ENCODE measurements around the gene CCDC146.
"Not testable (repeated sequence)": the region's sequence is repeated elsewhere in the genome, so short reads cannot be mapped to it uniquely, and the experiment has no call there.

Gene CCDC146

DNA sequence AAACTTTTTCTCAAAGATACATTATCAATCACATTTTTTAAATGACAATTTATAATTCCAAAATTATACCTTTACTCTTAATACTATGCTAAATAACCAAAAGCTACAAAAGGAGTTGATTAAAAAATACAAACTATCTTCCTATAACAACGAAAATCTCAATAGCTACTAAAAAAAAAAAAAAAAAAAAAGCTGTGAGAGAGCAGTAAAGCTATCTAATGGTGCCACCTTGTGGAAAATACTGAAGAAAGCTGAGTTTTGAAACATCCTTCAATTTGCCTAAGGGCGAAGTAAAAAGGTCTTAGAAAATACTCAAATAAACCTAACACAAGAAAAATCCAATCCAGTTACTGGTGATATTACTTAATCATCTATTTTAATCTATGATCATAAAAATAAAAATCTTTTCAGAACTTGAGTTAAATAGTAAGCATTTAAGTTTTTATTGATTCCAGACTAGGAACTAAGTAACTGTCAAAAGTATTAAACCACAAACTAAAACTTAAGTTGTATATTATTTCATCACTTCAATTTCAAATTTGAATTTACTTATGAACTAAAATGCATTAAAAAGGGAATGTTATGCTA is 9.6 kb upstream of the CCDC146 start:
- DNase-seq (ENCODE audit: low spot score); POLR2A ChIA-PET (ENCODE audit: low non-redundant PET); H3K27ac ChIP-seq: not testable (repeated sequence)
- CTCF ChIA-PET, result interaction anchor here (0.6 to 0.7 kb wide), 2 partner anchors 300 to 357 kb away, joined by 3 read pairs; no protein-coding TSS in a partner anchor
- TF ChIP-seq CTCF (conservative IDR thresholded peaks at IDR 0.05; ENCODE audit: low read depth), result peak; percentile 45; the same call in 1 of the 2 replicates

- POLR2A ChIA-PET (ENCODE audit: low non-redundant PET); H3K27ac ChIP-seq; DNase-seq (ENCODE audit: low spot score); CTCF ChIA-PET: not testable (repeated sequence)
Observed at GRCh38 chr7:77125486-77125885, 3.1 kb downstream of the CCDC146 start.

GRCh38 chr7:77127009-77127408 is 4.6 kb downstream of the CCDC146 start:
- CTCF ChIA-PET; DNase-seq (ENCODE audit: low spot score); POLR2A ChIA-PET (ENCODE audit: low non-redundant PET); H3K27ac ChIP-seq: not testable (repeated sequence)

DNA sequence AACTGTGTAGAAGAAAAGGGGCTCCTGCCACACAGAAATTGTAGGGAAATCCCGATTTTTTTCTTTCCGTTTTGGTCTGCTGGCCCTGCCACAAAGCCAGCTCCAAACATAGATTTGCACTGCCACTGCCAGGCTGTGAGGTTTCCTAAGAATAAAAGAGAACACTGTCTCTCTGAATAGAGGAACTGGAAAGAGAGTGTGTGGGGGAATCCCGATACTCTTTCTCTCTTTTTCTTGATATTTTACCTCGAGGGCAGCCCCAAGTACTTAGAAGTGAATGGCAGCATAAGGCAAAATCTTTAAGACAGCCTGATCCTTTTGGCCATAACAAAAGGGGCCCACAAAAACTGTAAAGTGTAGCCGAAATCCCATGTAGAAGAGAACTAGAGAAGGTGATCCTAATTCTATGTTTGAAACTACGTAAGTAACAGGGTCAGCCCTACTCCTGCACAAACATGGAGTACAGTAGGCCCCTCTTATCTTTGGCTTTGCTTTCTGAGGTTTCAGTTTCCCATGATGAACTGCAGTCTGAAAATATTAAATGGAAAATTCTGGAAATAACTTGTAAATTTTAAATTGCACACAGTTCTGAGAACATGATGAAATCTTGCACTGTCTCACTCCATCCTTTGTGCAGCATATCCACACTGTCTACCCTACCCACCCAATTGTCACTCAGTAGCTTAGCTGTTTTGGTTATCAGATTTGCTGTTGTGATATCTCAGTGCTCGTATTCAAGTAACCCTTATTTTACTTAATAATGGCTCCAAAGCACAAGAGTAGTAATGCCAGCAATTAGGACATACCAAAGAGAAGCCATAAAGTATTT is 6.4 kb downstream of the CCDC146 start:
- POLR2A ChIA-PET (ENCODE audit: low non-redundant PET); H3K27ac ChIP-seq; DNase-seq (ENCODE audit: low spot score); CTCF ChIA-PET: not testable (repeated sequence)

- H3K27ac ChIP-seq; CTCF ChIA-PET; POLR2A ChIA-PET (ENCODE audit: low non-redundant PET): not testable (repeated sequence)
Observed at GRCh38 chr7:77131781-77132180, 9.4 kb downstream of the CCDC146 start.

GRCh38 chr7:77138668-77139067 is 16.3 kb downstream of the CCDC146 start:
- DNase-seq (ENCODE audit: low spot score); H3K27ac ChIP-seq; CTCF ChIA-PET; POLR2A ChIA-PET (ENCODE audit: low non-redundant PET): not testable (repeated sequence)

More at GRCh38 chr7:77131781-77132180, 9.4 kb downstream of the CCDC146 start:
- DNase-seq (ENCODE audit: low spot score), result not testable (repeated sequence)

DNA sequence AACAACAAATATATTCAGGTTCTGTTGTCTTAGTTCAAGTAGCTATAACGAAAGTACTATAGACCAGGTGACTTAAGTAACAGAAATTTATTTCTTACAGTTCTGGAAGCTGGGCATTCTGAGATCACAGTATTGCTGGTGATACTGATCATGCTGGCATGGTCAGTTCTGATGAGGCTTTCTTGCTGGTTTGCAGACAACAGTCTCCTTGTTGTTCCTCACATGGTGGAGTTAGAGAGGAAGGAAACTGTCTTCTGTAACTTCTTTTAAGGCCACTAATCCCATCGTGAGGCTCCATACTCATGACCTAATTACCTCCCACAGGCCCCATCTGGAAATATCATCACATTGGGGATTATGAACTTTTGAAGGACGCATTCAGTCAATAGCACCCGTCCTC is 17.9 kb downstream of the CCDC146 start:
- CTCF ChIA-PET, result interaction anchor here (0.6 kb wide), 1 partner anchor 1219 kb away, joined by 3 read pairs; no protein-coding TSS in a partner anchor
- H3K27ac ChIP-seq; DNase-seq (ENCODE audit: low spot score); POLR2A ChIA-PET (ENCODE audit: low non-redundant PET): not testable (repeated sequence)

DNA sequence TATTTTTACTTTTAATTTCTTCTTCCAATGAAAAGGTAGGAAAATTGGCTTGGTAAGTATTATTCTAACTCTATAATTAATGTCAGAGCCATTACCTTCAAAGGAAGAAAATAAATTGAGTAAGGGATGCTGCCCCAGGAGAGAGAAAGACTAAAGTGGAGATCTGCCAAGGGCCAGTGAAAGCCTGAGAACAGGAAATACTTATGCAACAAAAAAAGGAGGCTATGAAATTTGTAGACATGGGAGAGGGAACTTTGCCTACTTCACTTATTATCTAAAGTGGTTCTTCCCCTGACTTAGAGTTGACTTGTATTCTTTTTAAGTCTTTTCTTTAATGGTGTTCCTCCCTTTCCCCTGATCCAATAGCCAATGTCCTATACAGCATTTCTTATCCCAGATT is 29.8 kb downstream of the CCDC146 start:
- POLR2A ChIA-PET (ENCODE audit: low non-redundant PET); CTCF ChIA-PET; H3K27ac ChIP-seq; DNase-seq (ENCODE audit: low spot score): not testable (repeated sequence)

DNA sequence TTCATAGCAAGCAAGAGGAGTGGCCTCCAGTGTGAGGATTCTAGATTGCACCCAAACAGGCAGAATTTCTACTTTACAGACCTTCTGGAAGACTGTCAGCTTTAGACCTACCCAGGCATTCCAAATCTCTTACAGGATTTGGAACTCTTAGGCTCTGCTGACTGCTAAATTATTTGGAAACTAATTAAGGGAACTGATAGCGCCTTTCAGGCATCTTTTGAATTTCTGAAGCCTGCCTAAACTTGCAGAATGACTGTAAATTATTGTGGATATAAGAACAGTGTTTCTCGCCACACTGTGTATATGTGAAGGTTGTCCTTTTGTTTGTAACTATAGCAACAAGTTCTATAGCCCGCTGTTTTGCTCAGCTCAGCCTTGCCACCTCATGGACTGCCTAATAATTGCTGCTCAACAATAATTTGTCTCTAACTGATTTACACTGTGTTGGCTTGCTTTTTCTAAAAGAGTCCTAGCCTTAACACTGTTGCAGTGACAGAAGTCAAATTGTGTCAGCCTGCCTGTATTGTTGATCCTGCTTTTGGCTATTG is 32.6 kb downstream of the CCDC146 start:
- POLR2A ChIA-PET (ENCODE audit: low non-redundant PET); CTCF ChIA-PET; H3K27ac ChIP-seq: not testable (repeated sequence)
- DNase-seq (ENCODE audit: low spot score), result peak; percentile 1

- H3K27ac ChIP-seq; POLR2A ChIA-PET (ENCODE audit: low non-redundant PET): not testable (repeated sequence)
- peak; percentile 5 for DNase-seq (ENCODE audit: low spot score)
- CTCF ChIA-PET, result interaction anchor here (0.7 kb wide), 1 partner anchor 94 kb away, joined by 3 read pairs; no protein-coding TSS in a partner anchor
Observed at GRCh38 chr7:77155601-77156377, 33.4 kb downstream of the CCDC146 start.

DNA sequence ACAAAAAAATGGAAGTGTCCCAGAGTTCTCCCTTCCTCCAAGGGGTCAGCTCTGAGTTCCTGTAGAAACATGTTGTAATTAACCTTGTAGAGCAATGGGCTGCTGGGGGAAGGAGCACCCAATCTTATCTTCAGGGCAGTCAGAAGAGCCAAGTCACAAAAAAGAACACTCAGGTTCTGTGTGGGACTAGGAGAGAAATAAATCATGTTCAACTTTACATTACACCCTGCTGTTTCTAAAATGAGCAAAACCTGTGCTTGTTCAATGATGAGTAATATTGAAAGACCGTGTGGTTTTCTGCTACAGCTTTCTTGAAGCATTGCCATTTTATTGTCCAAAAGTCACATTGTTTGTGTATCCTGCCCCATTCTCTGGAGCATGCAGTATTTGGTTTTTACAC is 34.6 kb downstream of the CCDC146 start:
- CTCF ChIA-PET; H3K27ac ChIP-seq; DNase-seq (ENCODE audit: low spot score); POLR2A ChIA-PET (ENCODE audit: low non-redundant PET): not testable (repeated sequence)
